Stimulated activated effector memory CD8-positive, alpha-beta T cell treated with anti-CD3 and anti-CD28 coated beads, Interleukin-12 subunit alpha, Interleukin-12 subunit beta, amount 100 ng/mL, for 72 hours (primary cell): Measurements from ENCODE around the gene DNAAF5.

Source experiments
- ATAC-seq: fragments of 150-1000 bp; cut with Tn5 transposase; 2 replicates; pipeline ENCODE4 v1.10.0; 2021
- DNase-seq, 2 donors: peaks; one replicate each; pipeline ENCODE4 v3.0.0; 2021 to 2022; ENCODE audit warnings: low spot score in 2 of 2
- H3K27ac Mint-ChIP-seq: one replicate; pipeline ENCODE4 v1.8.0; 2022; ENCODE audit warnings: mild to moderate bottlenecking, mixed read lengths
- H3K36me3 Mint-ChIP-seq: one replicate; pipeline ENCODE4 v1.8.0; 2022; ENCODE audit warnings: mild to moderate bottlenecking, mixed read lengths
- H3K4me1 Mint-ChIP-seq: one replicate; pipeline ENCODE4 v1.8.0; 2022; ENCODE audit warnings: mixed read lengths
- H3K4me3 Mint-ChIP-seq: one replicate; pipeline ENCODE4 v1.8.0; 2022; ENCODE audit warnings: mild to moderate bottlenecking, mixed read lengths
- H3K9me3 Mint-ChIP-seq: one replicate; pipeline ENCODE4 v1.8.0; 2022; ENCODE audit warnings: mixed read lengths

Gene DNAAF5

DNA sequence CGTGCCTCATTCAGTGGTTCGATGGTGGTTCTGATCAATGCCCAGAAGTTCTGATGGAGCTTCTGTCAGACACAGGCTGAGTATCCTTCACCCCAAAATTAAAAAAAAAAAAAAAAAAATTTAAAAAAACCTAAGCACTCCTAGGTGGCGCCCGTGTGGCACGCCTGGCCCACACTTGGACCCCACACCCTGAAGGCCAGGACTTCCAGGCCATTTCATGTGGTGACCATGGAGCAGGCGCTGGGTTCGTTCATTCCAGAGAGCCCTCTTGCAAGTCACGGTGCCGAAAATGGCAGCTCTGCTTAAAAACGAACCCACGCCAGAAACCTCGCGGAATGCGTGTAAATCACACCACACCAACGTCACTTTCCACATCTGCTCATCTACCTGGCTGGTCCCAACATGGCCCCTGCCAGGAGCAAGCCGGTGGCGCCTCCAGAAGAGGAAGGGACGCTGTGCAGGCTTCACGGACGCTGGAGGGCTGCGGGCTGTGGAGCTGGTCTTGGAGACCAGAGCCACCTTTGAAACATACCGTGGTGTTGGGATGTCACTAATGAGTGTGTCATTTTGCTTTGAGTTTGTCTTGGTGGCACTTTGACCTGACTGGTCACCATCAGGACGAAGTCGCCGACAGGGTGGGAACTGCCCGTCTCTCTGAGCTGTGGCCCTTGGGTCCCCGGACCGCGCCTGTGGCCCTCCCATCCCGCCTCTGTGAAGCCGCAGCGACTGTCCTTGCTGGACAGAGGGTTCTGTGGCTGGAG is 46.5 kb downstream of the DNAAF5 start:
- ATAC-seq (no peak), DNase-seq (no peak)
- no peak overlapping the region for H3K27ac Mint-ChIP-seq
- H3K9me3 Mint-ChIP-seq, result no peaks in the 10 kb centered on the region
- H3K36me3 Mint-ChIP-seq, result peaks cover 33% of the 10 kb centered on the region
- H3K4me1 Mint-ChIP-seq, result peaks cover 1% of the 10 kb centered on the region
- H3K4me3 Mint-ChIP-seq, result no peak overlapping the region

DNA sequence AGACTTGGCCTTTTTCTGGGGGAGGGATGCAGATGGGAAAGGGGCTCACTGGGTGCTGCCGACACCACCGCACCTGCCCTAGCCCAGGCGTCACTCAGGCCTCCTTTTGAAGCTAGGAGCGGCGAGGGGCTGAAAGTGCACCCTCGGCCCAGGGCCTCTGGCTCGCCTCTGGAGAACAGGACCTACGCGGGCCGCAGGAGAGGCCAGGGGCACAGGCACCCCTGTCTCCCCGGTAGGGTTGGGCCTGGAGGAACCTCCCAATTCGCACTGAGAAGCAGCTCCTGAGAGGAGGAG is 47.1 kb downstream of the DNAAF5 start:
- no peak overlapping the region for H3K27ac Mint-ChIP-seq
- no peak overlapping the region for H3K4me3 Mint-ChIP-seq
- ATAC-seq, result no peak

DNA sequence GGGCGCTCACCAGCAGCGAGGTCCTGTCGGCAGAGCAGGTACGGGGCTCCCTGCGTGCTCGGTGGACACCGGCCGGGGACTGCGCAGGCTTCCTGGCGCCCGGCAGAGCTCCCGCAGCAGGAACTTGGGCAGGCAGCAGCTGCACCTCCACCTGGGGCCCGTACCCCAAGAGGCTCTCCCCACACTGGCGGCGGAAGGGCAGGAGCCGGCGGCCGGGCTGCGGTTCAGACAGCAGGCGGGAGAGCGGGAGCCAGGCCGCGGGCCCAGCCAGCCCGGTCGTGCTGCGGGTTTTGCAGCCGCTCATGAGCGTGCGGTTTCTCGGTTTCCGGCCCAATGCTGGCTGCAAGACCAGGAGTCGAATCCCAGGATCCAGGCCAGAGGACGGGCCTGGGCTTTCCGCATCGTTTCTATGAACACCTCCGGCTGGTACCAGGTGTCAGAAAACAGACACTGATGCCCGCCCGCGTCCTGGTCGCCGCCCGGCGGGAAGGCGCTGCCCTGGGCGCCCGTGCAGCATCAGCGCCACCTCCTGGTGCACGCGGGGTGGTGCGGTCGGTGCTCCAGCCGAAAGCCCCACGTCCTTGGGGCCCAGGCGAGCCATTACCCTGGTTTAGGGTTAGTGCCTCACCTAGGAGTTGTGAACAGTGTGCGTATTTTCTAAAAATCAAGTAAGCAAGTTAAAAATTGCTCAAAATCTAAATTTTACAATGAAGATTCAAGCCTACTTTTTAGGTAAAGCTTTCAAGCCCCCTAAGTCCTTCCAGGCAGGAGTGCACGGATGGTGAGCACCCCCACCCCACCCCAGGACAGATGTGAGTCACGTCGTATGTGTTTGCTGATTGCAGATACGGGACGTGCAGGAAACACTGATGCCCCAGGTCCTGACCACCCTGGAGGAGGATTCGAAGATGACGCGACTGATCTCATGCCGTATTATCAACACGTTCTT is 47.9 kb downstream of the DNAAF5 start:
- Mint-ChIP-seq H3K9me3 (no peaks in the 10 kb centered on the region), H3K27ac (no peak overlapping the region), H3K4me3 (no peak overlapping the region), H3K36me3 (peaks cover 37% of the 10 kb centered on the region), H3K4me1 (no peaks in the 10 kb centered on the region)
- ATAC-seq, result peak; percentile 81
- peak; percentile 76 to 77 for DNase-seq

More for the DNA sequence above, 47.1 kb downstream of the DNAAF5 start:
- Mint-ChIP-seq H3K36me3 (peaks cover 33% of the 10 kb centered on the region), H3K4me1 (no peaks in the 10 kb centered on the region), H3K9me3 (no peaks in the 10 kb centered on the region)
- DNase-seq, result no peak

DNA sequence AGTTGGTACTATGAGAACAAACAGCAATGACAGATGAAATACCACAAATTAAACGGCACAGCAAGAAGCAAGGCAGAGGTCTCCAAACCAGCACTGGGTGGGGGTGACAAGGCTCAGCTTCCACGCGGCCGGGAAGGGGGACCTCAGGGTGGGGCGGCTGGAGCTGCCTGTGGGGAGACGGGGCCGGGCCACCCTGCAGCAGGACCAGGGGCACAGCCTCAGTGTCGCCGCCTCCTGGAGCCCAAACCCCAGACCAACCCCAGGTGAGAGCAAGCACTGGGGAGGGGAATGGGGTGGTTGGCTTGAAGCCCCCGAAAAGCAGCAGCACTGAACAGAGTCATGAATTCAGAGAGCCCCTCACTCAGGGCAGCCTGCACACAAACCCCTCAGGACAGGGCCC is 49.9 kb downstream of the DNAAF5 start:
- H3K9me3 Mint-ChIP-seq, result no peaks in the 10 kb centered on the region
- DNase-seq (no peak), ATAC-seq (no peak)
- no peak overlapping the region for H3K4me3 Mint-ChIP-seq
- H3K27ac Mint-ChIP-seq, result no peak overlapping the region
- H3K4me1 Mint-ChIP-seq, result no peaks in the 10 kb centered on the region
- peaks cover 51% of the 10 kb centered on the region for H3K36me3 Mint-ChIP-seq

DNA sequence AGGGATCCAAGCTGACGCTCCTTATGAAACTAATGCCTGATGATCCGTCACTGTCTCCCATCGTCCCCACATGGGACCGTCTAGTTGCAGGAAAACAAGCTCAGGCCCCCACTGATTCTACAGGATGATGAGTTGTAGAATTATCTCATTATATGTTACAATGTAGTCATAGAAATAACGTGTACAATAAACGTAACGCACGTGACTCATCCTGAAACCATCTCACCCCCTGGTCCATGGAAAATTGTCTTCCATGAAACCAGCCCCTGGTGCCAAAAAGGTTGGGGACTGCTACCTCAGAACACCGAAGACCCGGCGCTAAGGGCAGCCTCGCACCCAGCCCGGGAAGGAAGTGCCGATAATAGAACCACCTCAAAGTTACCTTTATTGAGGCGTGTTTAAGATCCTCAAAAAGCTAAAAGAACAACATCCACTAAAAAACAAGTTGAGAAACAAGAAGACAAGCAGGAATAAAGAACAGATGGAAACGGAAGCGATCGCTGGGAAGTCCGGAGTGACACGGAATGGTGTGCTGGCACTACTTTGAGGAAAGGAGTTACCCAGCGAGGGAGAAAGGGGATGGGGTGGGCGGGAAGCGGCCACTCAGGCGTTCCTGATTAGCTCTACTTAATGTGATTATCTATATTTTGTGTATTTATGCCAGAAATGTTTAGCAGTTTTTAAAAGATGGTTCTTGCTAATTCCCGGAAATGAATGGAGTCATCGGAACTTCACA is 50.7 kb downstream of the DNAAF5 start:
- Mint-ChIP-seq H3K4me3 (no peak overlapping the region), H3K36me3 (peaks cover 54% of the 10 kb centered on the region), H3K4me1 (no peaks in the 10 kb centered on the region), H3K27ac (no peak overlapping the region), H3K9me3 (no peaks in the 10 kb centered on the region)
- no peak for ATAC-seq
- DNase-seq, result no peak

DNA sequence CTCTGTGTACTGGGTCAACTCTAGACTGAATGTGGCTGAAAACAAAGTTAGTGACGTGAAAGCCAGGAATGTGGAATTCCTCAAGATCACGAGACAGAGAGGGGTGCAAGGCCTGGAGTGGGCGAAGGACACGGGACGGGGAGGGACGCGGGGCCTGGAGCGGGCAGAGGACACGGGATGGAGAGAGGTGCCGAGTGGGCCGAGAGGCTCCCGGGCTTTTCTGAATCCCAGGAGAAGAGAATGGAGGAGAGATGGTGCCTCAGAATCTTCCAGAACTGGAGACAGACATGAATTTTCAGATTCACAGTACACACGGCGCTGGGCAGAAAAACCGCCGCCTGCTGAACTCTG is 51.2 kb downstream of the DNAAF5 start:
- no peak overlapping the region for H3K27ac Mint-ChIP-seq
- no peaks in the 10 kb centered on the region for H3K4me1 Mint-ChIP-seq
- ATAC-seq, result no peak
- H3K36me3 Mint-ChIP-seq, result peaks cover 58% of the 10 kb centered on the region
- no peaks in the 10 kb centered on the region for H3K9me3 Mint-ChIP-seq
- no peak overlapping the region for H3K4me3 Mint-ChIP-seq
- DNase-seq, result no peak

DNA sequence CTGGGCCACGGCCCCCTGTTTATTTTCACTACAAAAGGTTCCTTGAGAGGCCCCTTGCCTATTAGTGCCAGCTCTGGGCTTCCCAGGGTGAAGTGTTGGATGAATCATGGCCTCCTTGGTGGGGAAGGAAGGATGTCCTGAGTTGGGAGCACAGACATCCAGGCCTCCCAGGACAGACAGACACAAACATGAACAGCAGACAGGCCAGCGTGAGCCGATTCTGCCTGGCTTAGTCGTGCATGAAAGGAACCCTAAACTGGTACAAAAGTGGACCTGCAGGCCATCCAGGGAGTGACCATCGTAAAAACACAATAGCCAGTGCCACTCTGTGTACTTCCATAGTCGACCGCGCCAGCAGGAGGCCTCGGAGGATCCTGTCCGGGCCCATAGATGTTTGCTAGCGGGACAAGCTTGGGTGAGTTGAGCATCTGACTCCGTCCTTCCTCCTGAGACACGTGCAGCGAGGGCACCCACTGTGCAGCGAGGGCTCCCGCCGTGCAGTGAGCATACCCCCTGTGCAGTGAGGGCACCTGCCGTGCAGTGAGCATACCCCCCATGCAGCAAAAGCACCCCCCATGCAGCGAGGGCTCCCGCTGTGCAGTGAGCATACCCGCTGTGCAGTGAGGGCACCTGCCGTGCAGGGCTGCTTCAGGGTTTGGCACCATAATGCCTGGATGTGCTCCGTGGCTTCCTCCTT is 51.9 kb downstream of the DNAAF5 start:
- Mint-ChIP-seq H3K4me1 (no peaks in the 10 kb centered on the region), H3K4me3 (no peak overlapping the region), H3K9me3 (no peaks in the 10 kb centered on the region), H3K27ac (no peak overlapping the region), H3K36me3 (peaks cover 65% of the 10 kb centered on the region)
- ATAC-seq (no peak), DNase-seq (no peak)

DNA sequence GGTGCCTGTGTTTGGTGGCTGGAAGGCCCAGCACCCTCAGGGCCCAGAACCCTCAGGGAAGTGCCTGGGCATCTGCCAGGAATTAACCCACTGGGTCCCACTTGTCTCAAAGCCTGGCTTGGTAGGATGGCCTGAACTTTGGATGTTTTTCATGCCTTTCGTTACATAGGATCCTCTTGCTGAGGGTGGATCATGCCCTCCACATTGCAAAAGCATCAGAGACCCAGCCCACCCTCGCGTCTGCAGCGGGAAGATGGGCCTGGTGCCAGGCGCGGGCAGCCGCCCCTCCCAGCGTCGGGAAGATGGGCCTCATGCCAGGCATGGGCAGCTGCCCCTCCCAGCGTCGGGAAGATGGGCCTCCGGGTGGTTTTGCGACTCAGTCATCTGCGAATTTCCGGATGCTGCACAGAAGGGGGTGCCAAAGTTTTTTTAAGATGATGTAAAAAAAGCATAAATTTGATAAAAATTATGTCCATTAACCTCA is 52.5 kb downstream of the DNAAF5 start:
- Mint-ChIP-seq H3K36me3 (peaks cover 70% of the 10 kb centered on the region), H3K27ac (no peak overlapping the region), H3K4me1 (no peaks in the 10 kb centered on the region), H3K4me3 (no peak overlapping the region), H3K9me3 (no peaks in the 10 kb centered on the region)
- DNase-seq (no peak), ATAC-seq (no peak)

DNA sequence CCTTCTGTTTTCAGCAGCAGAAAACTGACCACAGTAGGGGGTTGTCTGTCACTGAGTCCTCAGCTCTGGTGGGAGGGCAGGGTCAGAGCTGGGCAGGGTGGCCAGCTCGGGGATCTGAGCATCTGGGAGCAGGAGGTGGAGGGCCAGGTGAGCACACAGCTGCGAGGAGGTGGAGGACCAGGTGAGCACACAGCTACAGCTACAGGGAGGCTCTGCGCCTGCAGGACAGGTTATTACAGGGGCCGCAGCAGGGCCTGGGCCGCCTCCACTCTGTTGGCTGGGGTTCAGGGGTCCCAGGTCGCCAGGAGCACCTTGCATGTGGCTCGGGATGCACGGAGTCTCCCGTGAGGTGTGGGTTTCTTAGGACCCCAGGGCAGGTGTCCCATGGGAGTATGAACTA is 53.0 kb downstream of the DNAAF5 start:
- no peak for DNase-seq
- no peaks in the 10 kb centered on the region for H3K4me1 Mint-ChIP-seq
- H3K36me3 Mint-ChIP-seq, result peaks cover 70% of the 10 kb centered on the region

DNA sequence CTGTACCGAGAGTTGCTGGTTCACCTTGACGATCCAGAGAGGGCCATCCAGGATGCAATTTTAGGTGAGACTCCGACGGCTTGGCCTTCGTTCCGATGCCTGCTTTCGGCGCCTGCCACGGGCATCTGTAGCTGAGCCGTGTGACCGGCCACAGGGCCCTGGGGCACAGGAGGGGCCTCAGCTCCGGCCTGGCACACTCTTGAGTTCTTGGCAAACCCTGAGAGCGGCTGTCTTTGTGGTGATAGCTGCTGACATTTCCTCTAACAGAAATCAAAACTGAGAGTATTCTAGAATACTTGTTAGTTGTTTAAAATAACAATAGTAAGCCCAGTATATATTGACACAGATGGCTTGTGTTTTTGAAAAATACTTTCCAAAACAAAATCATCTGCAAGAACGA is 53.6 kb downstream of the DNAAF5 start:
- H3K4me3 Mint-ChIP-seq, result no peak overlapping the region
- peaks cover 70% of the 10 kb centered on the region for H3K36me3 Mint-ChIP-seq
- H3K9me3 Mint-ChIP-seq, result no peaks in the 10 kb centered on the region
- no peaks in the 10 kb centered on the region for H3K4me1 Mint-ChIP-seq
- H3K27ac Mint-ChIP-seq, result no peak overlapping the region
- DNase-seq (no peak), ATAC-seq (no peak)

More for the DNA sequence above, 53.0 kb downstream of the DNAAF5 start:
- Mint-ChIP-seq H3K27ac (no peak overlapping the region), H3K9me3 (no peaks in the 10 kb centered on the region), H3K4me3 (no peak overlapping the region)
- no peak for ATAC-seq

DNA sequence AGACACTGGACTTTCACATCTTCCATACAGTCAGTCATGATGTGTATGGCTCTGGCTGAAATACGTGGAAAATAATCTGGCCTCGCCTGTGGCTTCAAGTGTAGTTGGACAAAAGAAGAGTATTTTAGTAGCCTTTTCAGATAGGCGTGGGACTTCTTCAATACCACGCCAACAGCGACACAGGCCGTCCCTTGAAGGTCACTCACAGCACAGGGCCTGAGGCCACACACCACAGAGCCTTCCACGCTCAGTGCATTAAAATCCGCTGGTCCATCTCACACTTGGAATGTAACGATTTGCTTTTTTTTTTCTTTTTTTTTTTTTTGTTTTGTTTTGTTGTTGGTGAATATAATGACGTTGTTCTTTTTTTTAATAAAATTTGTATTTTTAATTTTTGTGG is 54.0 kb downstream of the DNAAF5 start:
- no peak overlapping the region for H3K4me3 Mint-ChIP-seq
- H3K4me1 Mint-ChIP-seq, result no peaks in the 10 kb centered on the region
- no peaks in the 10 kb centered on the region for H3K9me3 Mint-ChIP-seq

DNA sequence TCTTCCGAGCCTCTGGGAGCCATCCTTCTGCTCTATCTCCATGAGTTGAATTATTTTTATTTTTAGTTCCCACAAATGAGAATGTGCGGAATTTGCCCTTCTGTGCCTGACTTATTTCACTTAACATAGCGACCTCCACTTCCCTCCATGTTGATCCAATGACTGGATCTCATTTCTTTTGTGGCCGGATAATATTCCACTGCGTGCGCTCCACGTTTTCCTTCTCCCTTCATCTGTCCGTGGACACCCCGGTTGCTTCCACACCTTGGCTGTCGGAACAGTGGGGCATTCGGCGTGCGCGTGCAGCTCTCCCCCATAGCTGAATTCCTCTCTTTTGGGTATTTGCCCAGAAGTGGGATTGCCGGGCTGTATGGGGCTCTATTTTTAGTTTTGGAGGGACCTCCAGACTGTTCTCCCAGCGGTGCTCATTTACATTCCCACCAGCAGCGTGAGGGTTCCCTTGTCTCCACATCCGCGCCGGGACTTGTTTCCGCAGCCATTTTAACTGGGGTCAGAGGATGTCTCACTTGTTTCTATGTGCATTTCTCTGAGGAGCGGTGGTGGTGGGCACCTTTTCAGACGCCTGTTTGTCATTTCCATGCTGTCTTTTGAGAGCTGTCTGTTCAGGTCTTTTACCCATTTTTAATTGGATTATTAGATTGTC is 54.8 kb downstream of the DNAAF5 start:
- no peak for ATAC-seq
- no peak overlapping the region for H3K4me3 Mint-ChIP-seq
- peaks cover 61% of the 10 kb centered on the region for H3K36me3 Mint-ChIP-seq
- no peaks in the 10 kb centered on the region for H3K9me3 Mint-ChIP-seq
- no peaks in the 10 kb centered on the region for H3K4me1 Mint-ChIP-seq
- no peak overlapping the region for H3K27ac Mint-ChIP-seq
- DNase-seq, result no peak

More for the DNA sequence above, 54.0 kb downstream of the DNAAF5 start:
- Mint-ChIP-seq H3K36me3 (peaks cover 68% of the 10 kb centered on the region), H3K27ac (no peak overlapping the region)
- ATAC-seq (no peak), DNase-seq (no peak)

DNA sequence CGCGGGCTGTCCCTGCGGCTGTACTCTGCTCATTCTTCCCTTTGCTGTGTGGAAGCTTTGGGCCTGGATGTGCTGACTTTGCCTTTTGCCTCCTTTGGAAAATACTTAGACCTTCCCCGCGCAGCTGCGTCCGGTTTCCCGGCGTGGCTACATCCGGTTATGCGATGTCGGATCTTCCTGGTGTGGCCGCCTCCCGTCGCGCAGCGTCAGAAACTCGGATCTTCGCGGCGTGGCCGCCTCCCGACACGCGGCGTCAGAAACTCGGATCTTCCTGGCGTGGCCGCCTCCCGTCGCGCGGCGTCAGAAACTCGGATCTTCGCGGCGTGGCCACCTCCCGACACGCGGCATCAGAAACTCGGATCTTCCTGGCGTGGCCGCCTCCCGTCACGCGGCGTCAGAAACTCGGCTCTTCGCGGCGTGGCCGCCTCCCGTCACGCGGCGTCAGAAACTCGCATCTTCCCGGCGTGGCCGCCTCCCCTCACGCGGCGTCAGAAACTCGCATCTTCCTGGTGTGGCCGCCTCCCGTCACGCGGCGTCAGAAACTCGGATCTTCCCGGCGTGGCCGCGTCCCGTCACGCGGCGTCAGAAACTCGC is 55.5 kb downstream of the DNAAF5 start:
- peaks cover 61% of the 10 kb centered on the region for H3K36me3 Mint-ChIP-seq
- ATAC-seq (no peak), DNase-seq (no peak)
- H3K4me3 Mint-ChIP-seq, result no peak overlapping the region
- H3K4me1 Mint-ChIP-seq, result no peaks in the 10 kb centered on the region
- no peaks in the 10 kb centered on the region for H3K9me3 Mint-ChIP-seq
- no peak overlapping the region for H3K27ac Mint-ChIP-seq

DNA sequence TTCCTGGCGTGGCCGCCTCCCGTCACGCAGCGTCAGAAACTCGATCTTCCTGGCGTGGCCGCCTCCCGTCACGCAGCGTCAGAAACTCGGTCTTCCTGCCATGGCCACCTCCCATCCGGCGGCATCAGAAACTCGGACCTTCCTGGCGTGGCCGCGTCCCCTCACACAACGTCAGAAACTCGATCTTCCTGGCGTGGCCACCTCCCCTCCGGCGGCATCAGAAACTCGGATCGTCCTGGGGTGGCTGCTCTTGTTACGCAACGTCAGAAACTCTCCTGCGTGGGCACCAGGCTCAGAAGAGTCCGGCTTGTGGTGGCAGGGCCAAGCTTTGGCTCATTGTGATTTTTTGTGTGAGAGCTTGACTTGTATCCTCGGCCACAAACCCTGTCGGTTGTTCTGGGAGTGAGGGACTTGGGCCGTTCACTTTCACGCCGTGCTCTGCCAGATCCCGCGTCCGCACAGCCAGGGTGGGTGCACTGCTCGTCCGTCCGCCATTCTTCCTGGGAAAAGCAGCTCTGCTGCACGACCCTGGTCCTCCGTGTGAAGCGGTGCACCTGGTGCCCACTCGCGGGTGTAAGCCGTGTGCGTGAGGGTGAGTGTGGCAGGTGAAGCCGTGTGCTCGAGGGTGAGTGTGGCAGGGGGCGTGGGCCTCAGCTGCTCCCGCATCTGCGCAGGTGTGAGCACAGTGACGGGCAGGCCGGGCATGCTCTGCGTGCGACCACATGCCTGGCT is 56.4 kb downstream of the DNAAF5 start:
- Mint-ChIP-seq H3K4me1 (no peaks in the 10 kb centered on the region), H3K9me3 (no peaks in the 10 kb centered on the region), H3K4me3 (no peak overlapping the region), H3K36me3 (peaks cover 57% of the 10 kb centered on the region), H3K27ac (no peak overlapping the region)
- no peak for DNase-seq
- ATAC-seq, result no peak
